ENCODE results near the gene BCAP31.
"Not testable (repeated sequence)": the region's sequence is repeated elsewhere in the genome, so short reads cannot be mapped to it uniquely, and the experiment has no call there.

The BCAP31 gene

GRCh38 chrX:153762626-153763173 lies 38.5 kb upstream of the BCAP31 start:
- DNase-seq: no peak

- no peak for DNase-seq
These were observed 37.7 kb upstream of the BCAP31 start for GRCh38 chrX:153761863-153762262.

GRCh38 chrX:153755136-153755535 lies 30.9 kb upstream of the BCAP31 start:
- no peak for DNase-seq

- DNase-seq: no peak
These were observed 26.1 kb upstream of the BCAP31 start for GRCh38 chrX:153750127-153750774.

- DNase-seq: not testable (repeated sequence)
These were observed 24.8 kb upstream of the BCAP31 start for GRCh38 chrX:153749017-153749416.

GRCh38 chrX:153746991-153747390 lies 22.8 kb upstream of the BCAP31 start:
- DNase-seq: not testable (repeated sequence)

- DNase-seq: no peak
These were observed 22.2 kb upstream of the BCAP31 start for GRCh38 chrX:153746359-153746758.

GRCh38 chrX:153745067-153745433 lies 20.9 kb upstream of the BCAP31 start:
- not testable (repeated sequence) for DNase-seq

- no peak for DNase-seq
These were observed 20.3 kb upstream of the BCAP31 start for GRCh38 chrX:153744210-153745066.

GRCh38 chrX:153743468-153744209 lies 19.5 kb upstream of the BCAP31 start:
- DNase-seq: not testable (repeated sequence)

GRCh38 chrX:153742796-153743467 lies 18.7 kb upstream of the BCAP31 start:
- DNase-seq: not testable (repeated sequence)

GRCh38 chrX:153742111-153742510 lies 17.9 kb upstream of the BCAP31 start:
- DNase-seq: not testable (repeated sequence)

- no peak for DNase-seq
These were observed 17.3 kb upstream of the BCAP31 start for GRCh38 chrX:153741446-153741845.

- DNase-seq: no peak
These were observed 16.5 kb upstream of the BCAP31 start for GRCh38 chrX:153740631-153741222.

- no peak for DNase-seq
These were observed 15.7 kb upstream of the BCAP31 start for GRCh38 chrX:153739754-153740486.

GRCh38 chrX:153738056-153738605 lies 13.9 kb upstream of the BCAP31 start:
- no peak for DNase-seq

- no peak for DNase-seq
These were observed 12.8 kb upstream of the BCAP31 start for GRCh38 chrX:153736871-153737441.

GRCh38 chrX:153736071-153736820 lies 12.1 kb upstream of the BCAP31 start:
- DNase-seq: no peak

- no peak for DNase-seq
These were observed 11.1 kb upstream of the BCAP31 start for GRCh38 chrX:153735274-153735673.

- DNase-seq: no peak
These were observed 10.7 kb upstream of the BCAP31 start for GRCh38 chrX:153734871-153735270.
